ENCODE results near the gene CNTN2. TPM values are rescaled to one million over a fixed set of nuclear protein-coding genes. Genes with fewer than 3 reads are reported as not detected.

CNTN2 gene
- total RNA-seq, 1 donor from 2014 or later, result not detected

DNA sequence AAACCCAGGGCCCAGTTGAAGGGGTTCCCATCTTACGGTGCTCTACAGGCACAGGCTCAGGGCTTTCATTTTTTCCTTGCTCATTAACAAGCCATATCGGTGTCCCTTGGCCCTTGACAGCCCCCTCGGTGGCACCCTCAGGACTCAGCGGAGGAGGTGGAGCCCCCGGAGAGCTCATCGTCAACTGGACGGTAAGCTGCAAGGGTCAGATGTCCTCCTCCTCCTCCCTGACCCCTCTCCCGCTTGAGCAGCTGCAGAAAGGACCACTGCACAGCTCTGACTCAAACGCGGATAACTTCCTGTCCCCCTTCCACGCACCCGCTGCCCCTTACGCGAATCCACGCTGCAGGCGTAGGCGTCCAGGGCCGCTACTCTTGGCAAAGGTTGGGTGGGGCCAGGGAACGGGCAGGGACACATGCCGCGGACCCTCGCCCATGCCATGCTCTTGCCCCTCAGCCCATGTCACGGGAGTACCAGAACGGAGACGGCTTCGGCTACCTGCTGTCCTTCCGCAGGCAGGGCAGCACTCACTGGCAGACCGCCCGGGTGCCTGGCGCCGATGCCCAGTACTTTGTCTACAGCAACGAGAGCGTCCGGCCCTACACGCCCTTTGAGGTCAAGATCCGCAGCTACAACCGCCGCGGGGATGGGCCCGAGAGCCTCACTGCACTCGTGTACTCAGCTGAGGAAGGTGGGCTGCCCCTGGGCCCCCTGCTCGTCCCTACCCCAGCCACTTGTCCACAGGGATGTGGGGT, 26.5 kb downstream of the CNTN2 start:
- ATAC-seq (ENCODE audit: low read depth), result no peak

DNA sequence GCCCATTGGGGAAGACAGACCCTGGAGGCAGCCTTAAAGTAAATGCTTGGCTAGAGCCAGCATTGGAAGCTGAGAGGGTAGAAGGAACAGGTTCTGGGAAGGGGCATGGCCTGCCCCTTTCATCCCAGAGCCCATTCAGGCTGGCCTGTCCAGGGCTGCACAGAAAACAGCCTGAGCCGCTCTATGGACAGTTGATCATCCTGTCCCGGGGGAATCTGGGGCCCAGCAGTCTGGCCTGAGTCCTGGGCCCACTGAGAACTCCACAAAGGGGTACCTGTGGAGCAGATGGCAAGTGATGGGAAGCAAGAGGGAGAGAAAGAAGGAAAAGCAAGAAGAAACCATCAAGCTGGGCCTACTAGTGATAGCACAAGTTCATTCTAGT, 28.0 kb downstream of the CNTN2 start:
- intact Hi-C loops (cut with micrococcal nuclease), result no loop called here
- ChIA-PET POLR2A (interaction anchor here (0.7 kb wide), 1 partner anchor 693 kb away, joined by 5 read pairs; no protein-coding TSS in a partner anchor), CTCF (interaction anchor here (0.8 kb wide), 1 partner anchor 9 kb away, joined by 3 read pairs; no protein-coding TSS in a partner anchor)
- Mint-ChIP-seq H3K27ac (no peak overlapping the region), H3K4me1 (no peaks in the 10 kb centered on the region), H3K9me3 (no peaks in the 10 kb centered on the region), H3K27me3 (no peaks in the 10 kb centered on the region), H3K4me3 (no peak overlapping the region), H3K36me3 (ENCODE audit: low read depth) (no peaks in the 10 kb centered on the region)
- DNase-seq (no peak), ATAC-seq (ENCODE audit: low read depth) (no peak)
- TF ChIP-seq, protein P1, sequence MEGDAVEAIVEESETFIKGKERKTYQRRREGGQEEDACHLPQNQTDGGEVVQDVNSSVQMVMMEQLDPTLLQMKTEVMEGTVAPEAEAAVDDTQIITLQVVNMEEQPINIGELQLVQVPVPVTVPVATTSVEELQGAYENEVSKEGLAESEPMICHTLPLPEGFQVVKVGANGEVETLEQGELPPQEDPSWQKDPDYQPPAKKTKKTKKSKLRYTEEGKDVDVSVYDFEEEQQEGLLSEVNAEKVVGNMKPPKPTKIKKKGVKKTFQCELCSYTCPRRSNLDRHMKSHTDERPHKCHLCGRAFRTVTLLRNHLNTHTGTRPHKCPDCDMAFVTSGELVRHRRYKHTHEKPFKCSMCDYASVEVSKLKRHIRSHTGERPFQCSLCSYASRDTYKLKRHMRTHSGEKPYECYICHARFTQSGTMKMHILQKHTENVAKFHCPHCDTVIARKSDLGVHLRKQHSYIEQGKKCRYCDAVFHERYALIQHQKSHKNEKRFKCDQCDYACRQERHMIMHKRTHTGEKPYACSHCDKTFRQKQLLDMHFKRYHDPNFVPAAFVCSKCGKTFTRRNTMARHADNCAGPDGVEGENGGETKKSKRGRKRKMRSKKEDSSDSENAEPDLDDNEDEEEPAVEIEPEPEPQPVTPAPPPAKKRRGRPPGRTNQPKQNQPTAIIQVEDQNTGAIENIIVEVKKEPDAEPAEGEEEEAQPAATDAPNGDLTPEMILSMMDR (IDR thresholded peaks at IDR 0.05), result no peak

More for the DNA sequence above, 26.5 kb downstream of the CNTN2 start:
- no peaks in the 10 kb centered on the region for H3K36me3 Mint-ChIP-seq (ENCODE audit: low read depth)
- POLR2A ChIA-PET, result no interaction called here
- no peak overlapping the region for H3K4me3 Mint-ChIP-seq
- H3K27ac Mint-ChIP-seq, result no peak overlapping the region
- no peak for DNase-seq
- no peaks in the 10 kb centered on the region for H3K9me3 Mint-ChIP-seq
- CTCF ChIA-PET, result no interaction called here
- H3K4me1 Mint-ChIP-seq, result no peaks in the 10 kb centered on the region
- TF ChIP-seq, protein P1 (IDR thresholded peaks at IDR 0.05), result no peak
- intact Hi-C loops (cut with micrococcal nuclease), result no loop called here
- no peaks in the 10 kb centered on the region for H3K27me3 Mint-ChIP-seq

GRCh38 chr1:205071801-205072200, 28.8 kb downstream of the CNTN2 start:
- intact Hi-C loops (cut with micrococcal nuclease), result no loop called here
- H3K27ac Mint-ChIP-seq, result no peak overlapping the region
- ATAC-seq (ENCODE audit: low read depth) (no peak), DNase-seq (no peak)
- ChIA-PET CTCF (interaction anchor here (0.8 kb wide), 1 partner anchor 10 kb away, joined by 3 read pairs; no protein-coding TSS in a partner anchor), POLR2A (no interaction called here)
- H3K27me3 Mint-ChIP-seq, result no peaks in the 10 kb centered on the region
- H3K4me1 Mint-ChIP-seq, result no peaks in the 10 kb centered on the region
- H3K9me3 Mint-ChIP-seq, result no peaks in the 10 kb centered on the region
- TF ChIP-seq, protein P1 (IDR thresholded peaks at IDR 0.05), result no peak
- no peaks in the 10 kb centered on the region for H3K36me3 Mint-ChIP-seq (ENCODE audit: low read depth)
- H3K4me3 Mint-ChIP-seq, result no peak overlapping the region

GRCh38 chr1:205072286-205072685, 29.3 kb downstream of the CNTN2 start:
- ATAC-seq (ENCODE audit: low read depth) (no peak), DNase-seq (no peak)
- H3K9me3 Mint-ChIP-seq, result no peaks in the 10 kb centered on the region
- TF ChIP-seq, protein P1 (IDR thresholded peaks at IDR 0.05), result no peak
- H3K27me3 Mint-ChIP-seq, result no peaks in the 10 kb centered on the region
- POLR2A ChIA-PET, result no interaction called here
- no peak overlapping the region for H3K4me3 Mint-ChIP-seq
- CTCF ChIA-PET, result no interaction called here
- intact Hi-C loops (cut with micrococcal nuclease), result no loop called here
- H3K27ac Mint-ChIP-seq, result no peak overlapping the region
- no peaks in the 10 kb centered on the region for H3K4me1 Mint-ChIP-seq
- H3K36me3 Mint-ChIP-seq (ENCODE audit: low read depth), result no peaks in the 10 kb centered on the region

GRCh38 chr1:205072881-205073280, 29.9 kb downstream of the CNTN2 start:
- ATAC-seq (ENCODE audit: low read depth) (no peak), DNase-seq (no peak)
- Mint-ChIP-seq H3K4me3 (no peak overlapping the region), H3K4me1 (no peaks in the 10 kb centered on the region), H3K36me3 (ENCODE audit: low read depth) (no peaks in the 10 kb centered on the region), H3K27me3 (no peaks in the 10 kb centered on the region), H3K27ac (no peak overlapping the region), H3K9me3 (no peaks in the 10 kb centered on the region)
- POLR2A ChIA-PET, result no interaction called here
- intact Hi-C loops (cut with micrococcal nuclease), result no loop called here
- CTCF ChIA-PET, result no interaction called here
- TF ChIP-seq, protein P1 (IDR thresholded peaks at IDR 0.05), result no peak
